GM21360 (cell line): ENCODE results near the gene SEC14L1.

ENCODE experiments used
- ATAC-seq: cut with Tn5 transposase; IDR thresholded peaks from one replicate; pipeline ENCODE4 v1.9.1; 2021; ENCODE audit warnings: mild to moderate bottlenecking, moderate library complexity; ENCODE audit not compliant: unreplicated experiment

The SEC14L1 gene

DNA sequence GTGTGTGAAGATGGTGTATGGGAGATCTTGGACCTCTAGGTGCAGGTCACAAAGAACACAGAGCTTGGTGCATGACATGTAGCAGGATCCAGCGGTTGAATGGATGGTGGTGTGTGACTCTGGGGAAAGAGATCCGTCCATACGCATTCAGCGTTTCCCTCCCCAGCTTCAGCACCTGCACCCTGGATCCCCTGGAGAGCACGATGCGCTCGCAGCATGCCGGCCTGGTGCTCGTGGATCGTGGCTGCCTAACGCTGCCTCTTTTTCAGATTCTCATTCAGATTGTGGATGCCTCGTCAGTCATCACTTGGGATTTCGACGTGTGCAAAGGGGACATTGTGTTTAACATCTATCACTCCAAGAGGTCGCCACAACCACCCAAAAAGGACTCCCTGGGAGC, 70.9 kb downstream of the SEC14L1 start:
- ATAC-seq = no peak

DNA sequence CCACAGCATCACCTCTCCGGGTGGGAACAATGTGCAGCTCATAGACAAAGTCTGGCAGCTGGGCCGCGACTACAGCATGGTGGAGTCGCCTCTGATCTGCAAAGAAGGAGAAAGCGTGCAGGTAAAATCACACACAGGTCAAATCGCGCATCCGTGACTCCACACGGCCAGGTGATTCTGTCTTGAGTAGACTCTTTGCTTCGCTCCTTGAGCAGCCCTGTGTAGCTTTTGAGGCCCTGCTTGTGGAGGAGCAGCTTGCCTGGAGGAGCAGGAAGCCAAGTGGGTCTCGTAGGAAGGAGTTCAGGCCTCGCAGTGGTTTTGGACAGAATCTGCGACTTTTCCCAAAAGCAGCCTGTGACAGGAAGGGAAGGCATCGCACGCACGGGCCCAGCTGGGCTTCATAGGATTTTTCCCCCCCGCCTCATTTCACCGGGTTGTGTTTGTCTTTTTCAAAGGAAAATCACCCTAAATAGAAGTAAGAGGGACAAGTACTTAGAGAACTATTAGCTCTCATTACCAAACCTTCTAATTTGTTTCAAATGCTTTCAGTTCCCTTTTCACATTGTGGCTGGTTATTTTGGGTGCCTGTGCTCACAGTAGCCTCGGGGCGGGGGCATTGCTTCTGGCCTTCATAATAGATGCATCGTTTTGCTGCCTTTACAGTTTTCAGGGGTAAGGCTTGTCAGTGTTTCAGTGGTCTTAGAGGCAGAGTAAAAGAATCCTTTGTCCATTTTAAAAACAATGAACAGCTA, 71.5 kb downstream of the SEC14L1 start:
- ATAC-seq = peak; percentile 70

DNA sequence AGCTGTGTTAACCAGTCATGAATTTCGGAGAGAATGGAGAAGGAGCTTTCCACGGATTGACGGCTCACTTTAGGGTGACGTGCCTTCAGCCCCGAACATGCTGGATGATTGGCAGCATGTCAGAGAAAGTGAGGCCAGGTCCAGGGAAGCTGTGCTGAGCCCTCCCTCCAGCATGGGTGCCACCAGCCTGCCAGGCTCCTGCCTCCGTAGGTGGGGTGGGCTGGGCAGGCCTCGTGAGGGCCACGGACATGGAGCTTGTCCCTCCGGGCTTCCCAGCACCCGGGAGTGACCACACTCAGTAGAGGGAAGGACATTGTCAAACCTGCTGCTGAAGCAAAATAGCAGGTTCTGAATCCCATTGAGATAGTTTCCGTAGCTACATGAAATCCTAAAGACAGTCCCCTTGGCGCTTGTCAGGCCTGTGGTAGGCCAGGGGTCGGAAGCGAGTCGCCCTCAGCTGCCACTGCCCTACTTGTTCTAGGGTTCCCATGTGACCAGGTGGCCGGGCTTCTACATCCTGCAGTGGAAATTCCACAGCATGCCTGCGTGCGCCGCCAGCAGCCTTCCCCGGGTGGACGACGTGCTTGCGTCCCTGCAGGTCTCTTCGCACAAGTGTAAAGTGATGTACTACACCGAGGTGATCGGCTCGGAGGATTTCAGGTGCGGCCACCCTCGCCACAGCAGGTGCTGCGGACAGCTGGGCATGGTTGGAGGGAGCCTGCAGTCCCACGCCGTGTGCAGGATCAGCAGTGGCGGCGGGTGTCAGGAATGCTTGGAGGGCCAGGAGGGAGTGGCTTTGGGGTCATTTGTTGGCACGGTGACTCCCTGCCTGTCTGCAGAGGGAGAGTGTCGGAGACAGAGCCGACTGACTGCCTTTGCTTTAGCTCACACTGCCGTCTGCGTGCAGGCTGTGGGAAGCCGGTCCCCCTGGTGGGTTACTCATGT, 72.3 kb downstream of the SEC14L1 start:
- no peak for ATAC-seq

DNA sequence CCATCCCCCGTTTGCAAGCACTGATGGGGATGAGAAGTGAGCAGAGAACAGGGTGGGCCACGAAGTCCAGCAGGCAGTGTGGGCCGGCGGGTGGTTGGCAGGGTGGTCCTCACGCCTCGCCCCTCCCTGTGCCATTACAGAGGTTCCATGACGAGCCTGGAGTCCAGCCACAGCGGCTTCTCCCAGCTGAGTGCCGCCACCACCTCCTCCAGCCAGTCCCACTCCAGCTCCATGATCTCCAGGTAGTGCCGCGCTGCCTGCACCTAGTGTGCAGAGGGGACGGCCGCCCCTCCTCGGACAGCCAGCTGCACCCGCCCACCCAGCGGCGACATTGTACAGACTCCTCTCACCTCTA, 73.0 kb downstream of the SEC14L1 start:
- no peak for ATAC-seq

DNA sequence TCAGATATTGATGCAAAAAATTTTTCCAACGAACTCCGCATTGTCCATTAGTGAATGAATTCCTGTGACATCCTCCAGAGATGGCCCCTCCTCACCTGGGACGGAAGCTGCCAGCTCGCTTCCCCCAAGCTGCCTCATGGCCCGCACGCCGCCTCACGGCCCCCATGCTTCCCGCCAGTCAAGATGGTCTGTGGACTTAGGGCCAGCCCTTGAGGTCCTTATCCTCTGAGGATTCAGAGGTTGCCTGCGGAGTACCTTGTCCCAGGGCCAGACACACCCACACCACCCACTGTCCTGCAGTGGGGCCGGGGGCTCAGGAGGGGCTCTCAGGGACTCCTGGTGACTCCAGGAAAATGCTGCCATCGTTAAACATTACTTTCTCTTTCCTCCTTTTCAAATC, 73.6 kb downstream of the SEC14L1 start:
- ATAC-seq = no peak

DNA sequence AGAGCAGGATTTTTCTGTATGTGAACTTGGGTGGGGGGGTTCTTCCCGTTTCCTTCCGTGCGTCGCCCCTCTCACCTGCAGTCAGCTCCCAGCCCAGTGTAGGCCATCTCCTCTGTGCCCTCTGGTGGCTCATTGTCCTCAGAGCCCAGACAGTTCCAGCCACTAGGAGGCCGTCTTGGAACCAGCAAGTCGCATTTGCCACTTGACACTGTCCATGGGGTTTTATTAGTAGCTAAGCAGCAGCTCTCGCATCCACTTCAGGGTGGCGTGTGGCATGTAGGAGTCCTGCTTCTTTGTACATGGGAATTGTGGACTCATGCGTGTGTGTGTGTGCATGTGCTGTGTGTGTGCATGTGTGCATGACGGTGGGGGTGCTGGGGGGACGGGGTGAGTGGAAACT, 74.0 kb downstream of the SEC14L1 start:
- no peak for ATAC-seq

DNA sequence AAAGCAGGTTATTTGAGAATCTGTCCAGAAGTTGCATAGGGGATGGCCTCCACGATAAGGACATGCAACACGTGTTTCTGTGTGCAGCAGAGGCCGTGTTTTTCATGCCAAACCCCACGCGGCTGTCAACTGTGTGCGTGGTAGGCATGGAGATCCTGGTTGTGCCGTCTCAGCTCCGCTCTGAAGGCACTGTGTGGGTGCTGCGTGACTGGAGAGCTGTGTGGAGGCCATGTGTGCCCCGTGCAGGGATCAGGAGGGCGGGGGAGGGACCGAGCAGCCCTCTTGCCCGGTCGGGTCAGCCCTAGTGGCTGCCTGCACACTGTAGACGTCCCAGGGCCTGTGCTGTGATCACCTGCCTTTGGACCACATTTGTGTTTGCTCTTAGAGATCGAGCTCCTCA, 74.5 kb downstream of the SEC14L1 start:
- ATAC-seq = no peak

DNA sequence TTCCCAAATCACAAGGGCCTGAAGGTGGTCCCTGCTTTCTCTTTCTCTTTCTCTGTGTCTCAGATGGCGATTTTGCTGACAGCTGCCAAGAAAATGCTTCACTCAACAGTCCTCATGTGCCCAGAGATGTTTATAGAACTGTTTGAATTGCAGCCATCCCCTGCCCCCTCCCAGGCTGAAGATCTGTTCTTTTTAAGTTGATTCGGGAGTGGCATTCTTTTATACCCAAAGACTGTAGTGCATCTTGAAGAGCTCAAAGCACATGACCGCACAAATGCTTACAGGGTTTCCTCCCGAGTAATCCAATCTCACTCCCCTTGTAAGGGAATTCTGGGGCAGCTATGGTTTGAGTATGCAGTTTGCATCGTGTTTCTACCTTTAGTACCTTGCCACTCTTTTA, 75.7 kb downstream of the SEC14L1 start:
- ATAC-seq = no peak

DNA sequence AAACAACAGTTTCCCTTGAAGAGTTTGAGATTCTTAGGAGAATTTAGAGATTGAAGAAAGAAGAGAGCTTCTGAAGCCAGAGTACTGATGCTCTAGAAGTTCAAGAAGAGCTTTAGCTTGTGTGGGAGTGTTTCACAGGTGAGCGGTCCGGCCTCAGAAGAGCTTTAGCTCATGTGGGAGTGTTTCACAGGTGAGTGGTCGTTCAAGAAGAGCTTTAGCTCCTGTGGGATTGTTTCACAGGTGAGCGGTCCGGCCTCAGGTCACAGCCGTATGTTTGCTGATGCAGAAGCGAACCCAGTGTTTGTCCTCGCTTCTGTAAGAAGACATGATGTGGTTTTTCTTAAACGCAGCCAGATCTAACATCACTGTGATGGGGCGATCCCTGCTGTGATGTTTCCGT, 76.4 kb downstream of the SEC14L1 start:
- no peak for ATAC-seq

DNA sequence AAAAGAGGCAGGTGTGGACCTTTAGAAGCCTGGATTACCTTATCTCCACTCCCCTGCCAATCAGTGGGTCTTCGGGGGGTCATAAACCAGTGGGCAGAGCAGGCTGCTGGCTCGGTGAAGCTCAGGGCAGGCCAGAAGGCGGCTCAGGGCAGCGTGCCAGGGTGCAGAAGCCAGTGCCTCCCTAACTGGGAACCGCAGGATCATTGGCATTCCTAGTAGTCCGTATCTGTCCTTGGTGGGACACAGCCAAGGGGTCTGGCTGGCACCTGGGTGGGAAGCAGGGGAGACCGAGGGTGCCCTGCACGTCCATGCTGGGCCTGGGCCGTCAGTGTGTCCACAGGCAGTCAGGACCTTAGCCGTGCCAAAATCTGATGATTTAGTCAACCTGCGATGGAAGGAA, 76.8 kb downstream of the SEC14L1 start:
- ATAC-seq = no peak

DNA sequence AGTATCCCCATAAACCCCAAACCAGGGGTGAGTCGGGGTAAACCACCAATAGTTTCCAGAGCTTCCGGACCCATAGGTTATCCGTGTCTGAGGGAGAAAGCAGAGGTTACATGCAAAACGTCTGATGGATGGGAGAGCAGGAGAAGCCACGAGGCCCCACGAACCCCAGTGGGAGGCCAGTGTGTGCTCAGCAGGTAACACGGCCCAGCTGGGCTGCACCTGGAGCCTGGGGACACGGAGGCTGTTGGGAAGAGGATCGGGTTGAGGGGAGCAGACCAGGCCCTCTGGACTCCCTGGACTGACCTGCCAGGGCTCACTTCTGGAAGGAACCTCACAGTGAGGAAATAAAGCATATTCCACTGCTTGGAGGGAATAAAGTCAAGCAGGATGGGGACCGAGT, 78.1 kb downstream of the SEC14L1 start:
- ATAC-seq = no peak

DNA sequence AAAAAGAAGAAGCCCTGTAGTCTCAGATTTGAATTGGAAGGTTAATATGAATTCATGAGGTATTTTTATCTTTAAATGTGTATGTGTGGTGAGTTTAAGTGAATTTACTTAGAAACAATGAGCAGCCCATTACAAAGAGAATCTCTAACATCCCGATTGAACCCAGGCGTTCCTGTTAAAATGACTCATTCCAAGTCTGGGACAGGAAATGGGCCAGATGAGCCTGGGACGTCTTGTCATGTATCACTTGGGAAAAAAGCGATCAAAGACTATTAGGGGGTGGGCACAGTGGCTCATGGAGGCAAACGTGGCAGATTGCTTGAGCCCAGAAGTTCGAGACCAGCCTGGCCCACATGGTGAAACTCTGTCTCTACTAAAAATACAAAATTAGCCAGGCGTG, 81.6 kb downstream of the SEC14L1 start:
- no peak for ATAC-seq

DNA sequence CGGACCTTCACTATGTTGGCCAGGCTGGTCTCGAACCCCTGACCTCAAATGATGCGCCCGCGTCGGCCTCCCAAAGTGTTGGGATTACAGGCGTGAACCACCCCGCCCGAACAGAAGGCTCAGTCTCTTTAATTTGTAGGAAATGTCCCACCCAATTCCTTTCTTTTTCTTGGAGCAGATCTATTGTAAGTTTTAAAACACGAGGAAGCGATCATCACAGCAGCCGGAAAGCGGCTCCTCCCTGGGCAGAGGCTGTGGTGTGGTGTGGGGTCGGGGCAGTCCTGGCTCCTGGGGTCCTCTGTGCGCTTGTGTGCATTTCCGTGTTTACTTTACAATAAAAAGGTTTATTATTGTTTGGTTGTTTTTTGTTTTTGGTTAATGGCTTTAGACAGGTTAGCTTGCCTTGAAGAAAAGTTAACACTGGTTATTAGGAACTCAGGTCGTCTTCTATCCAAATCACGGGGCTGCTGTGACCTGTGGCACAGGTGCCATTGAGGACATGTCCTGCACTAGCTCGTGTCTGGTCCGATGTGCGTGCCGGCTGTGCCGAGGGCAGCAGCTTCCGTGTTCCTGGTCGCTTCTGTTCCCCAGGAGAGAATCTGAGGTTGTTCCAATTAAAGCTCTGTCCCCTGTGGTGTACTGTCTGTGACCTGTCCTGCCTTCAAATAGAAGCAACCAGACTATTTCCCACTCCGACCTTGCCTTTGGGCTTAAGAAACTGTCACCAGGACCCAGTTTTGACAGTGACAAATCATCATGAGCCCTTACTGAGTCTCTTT, 83.1 kb downstream of the SEC14L1 start:
- ATAC-seq = no peak

DNA sequence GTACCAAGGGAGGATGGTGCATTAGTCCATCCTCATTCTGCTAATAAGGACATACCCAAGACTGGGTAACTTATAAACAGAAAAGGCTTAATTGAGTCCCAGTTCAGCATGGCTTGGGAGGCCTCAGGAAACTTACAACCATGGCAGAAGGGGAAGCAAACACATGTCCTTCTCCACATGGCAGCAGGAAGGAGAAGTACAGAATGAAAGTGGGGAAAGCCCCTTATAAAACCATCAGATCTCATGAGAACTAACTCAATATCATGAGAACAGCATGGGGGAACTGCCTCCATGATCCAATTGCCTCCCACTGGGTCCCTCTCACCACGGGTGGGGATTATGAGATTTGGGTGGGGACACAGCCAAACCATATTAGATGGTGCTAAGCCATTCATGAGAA, 84.5 kb downstream of the SEC14L1 start:
- no peak for ATAC-seq

DNA sequence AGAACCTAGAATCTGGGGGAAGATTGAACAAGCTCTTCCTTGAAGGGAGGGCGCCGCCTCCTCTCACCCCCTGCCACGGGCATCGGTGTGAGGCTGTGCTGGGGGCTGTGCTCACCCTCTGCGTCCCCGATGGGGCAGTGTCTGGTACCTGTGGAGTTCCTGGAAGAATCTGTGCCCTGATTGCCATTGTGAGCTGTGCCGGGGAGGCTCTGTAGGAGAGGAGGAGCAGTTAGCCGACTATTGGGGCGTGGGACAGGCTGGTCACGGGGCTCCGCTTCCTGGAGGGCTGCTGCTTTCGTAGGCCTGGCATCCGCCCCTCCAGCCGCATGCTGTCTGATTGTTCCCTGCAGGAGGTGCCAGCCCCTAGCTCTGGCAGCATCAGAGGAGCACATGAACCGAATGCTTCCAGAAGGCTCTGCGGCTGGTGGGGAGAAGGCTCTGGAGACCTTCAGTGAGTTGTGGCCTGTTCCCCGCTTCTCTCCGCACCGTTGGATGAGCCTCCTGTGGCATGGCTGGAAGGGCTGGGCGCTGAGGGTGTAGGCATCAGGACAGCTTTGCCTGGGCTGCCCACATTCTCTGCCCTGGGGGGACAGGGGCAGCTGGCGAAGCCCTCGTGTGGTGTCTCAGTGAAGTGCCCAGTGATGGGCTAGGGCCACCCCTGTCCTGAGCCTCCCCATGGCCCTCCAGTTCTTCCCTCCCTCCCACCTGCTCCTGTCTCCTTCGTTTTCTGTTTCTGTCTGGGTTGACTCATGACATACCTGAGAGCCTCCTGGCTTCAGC, 86.9 kb downstream of the SEC14L1 start:
- no peak for ATAC-seq

DNA sequence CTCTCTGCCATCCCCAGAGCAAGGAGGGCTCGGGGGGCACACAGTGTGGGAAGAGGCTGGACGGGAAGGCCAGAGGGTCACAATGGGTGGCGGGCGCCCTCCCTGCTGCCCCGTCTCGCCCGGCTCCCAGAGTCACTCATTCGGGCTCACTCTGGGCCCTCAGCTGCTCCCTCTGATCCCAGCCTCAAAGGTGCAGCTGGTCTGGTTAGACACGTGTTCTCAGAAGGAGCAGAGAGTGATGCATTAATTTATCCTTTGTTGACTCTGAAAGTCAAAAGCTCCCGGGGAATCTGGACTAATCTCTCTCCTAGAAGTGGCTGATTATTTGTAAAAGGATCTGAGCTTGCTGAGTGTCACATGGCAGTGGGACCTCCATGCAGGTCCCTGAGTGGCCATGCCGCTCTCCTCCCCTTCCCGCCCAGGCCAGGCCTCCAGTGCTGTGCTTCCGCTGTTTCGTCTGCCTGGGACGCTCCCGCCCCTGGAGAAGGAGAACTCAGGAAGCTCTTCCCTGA, 87.5 kb downstream of the SEC14L1 start:
- no peak for ATAC-seq

DNA sequence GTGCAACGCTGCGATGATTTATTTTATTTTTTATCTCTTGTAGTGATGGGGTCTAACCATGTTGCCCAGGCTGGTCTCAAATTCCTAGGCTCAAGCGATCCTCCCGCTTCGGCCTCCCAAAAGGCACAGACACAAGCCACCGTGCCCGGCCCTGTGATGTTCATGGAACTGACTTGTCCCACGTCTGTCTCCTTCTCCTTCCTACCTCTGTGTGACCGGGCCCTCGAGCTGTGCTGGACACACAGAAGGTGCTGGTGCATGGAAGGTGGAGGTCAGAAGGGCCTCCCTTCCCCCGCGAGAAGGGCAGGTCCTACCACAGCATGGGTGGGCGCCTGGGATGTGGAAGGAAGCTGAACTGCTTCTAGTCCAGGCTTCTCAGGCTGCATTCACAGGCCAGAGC, 88.0 kb downstream of the SEC14L1 start:
- no peak for ATAC-seq

DNA sequence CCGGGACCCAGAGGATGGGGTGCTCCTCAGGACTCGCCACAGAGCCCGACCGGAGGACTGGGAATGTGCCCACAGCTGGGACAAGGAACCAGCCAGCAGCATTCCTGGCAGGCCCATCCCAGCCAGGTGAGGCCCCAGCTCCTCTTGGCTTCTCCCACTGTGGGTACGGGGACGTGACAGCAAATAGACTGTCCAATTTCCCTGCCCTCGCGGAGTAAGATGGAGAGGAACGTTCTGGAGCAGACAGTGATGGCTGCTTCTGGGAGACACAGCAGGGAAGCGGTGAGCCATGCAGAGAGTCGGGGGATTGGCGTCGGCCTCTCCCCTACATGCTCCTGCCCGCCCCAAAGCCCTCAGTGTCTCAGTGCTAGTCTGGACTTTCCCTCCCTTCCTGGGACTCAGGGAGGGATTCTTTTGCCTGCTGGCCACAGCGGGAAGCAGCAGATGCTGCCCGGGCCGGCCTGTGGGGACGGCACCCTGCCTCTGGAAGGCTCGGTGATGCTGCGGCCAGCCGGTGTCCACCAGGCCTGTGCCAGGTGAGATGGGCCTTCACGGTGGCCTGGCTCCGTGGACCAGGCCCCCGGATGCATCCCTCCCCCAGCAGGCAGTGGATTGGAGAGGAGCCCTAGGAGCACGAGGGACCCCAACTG, 89.1 kb downstream of the SEC14L1 start:
- no peak for ATAC-seq

DNA sequence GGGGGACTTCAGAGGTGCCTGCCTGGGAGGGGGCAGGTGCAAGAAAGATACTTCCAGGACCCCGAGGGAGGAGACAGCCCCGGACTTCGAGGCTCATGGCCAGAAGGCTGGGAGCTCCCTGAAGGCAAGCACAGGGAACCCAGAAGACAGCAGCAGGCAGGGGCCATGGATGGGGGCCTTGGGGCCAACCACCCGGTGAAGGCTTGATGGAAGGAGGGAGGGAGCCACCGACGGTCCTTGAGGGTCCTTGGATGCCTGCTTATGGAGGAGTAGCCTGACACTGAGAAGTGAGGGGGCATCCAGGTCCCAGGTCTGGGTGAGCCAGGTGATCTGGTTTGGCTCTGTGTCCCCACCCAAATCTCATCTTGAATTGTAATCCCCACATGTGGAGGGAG, 89.7 kb downstream of the SEC14L1 start:
- ATAC-seq = no peak
